ENCODE results near the gene SHISA9.
A peak's percentile ranks its signal among the peaks of the same experiment; 100 is the strongest.

Gene SHISA9

DNA sequence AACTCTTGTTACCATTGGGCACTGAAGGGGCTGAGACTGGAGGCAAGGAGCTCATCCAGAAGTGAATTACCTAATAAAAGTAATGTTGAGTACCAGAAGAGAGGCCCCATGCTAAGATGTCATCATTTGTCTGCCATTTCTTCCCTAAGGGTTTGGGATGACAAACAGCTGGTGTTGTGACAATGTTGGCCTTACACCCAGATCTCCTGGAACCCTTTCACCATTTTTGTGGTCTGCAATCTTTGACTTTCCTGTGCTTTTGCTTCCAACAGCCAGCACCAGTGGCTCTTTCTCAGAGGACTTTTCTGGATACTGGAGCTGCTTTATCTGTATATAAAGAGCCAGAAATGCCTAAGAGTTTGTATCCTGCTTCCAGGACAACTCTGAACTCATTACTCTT lies 84.1 kb downstream of the SHISA9 start:
- H3K36me3 ChIP-seq (ENCODE audit: control insufficient read depth, insufficient read depth, low read length): no peaks in the 10 kb centered on the region
- no peaks in the 10 kb centered on the region for H3K27me3 ChIP-seq (ENCODE audit: control insufficient read depth, insufficient read depth, low read length)
- H3K4me1 ChIP-seq (ENCODE audit: control insufficient read depth, insufficient read depth, low read length): peaks cover 5% of the 10 kb centered on the region; the same call in 1 of the 2 replicates
- no peak overlapping the region for H3K27ac ChIP-seq (ENCODE audit: low read depth, low read length)
- no peaks in the 10 kb centered on the region for H3K9me3 ChIP-seq (ENCODE audit: control insufficient read depth, insufficient read depth, low read length)
- H3K4me3 ChIP-seq (ENCODE audit: low read depth, low read length): no peak overlapping the region
- H3K9ac ChIP-seq (ENCODE audit: low read depth, low read length): no peak overlapping the region

DNA sequence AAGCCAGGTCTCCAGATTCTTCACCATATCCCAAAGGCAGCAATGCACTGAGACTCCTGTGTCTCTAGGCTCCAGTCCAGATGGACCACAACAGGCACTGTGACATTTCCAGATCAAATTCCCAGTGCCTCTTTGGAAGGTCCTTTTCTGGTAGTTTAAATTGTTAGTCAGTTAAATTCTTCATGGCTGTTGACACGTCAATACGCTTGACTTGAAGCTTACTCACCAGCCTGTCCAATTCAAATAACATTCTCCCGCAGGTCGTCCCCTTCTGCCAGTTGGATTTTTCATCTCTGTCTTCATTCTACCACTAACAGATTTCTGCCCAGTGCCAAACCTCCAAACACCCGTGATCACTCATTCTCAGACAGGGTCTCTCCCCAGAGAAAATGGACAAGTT lies 86.7 kb downstream of the SHISA9 start:
- Histone ChIP-seq H3K9me3 (ENCODE audit: control insufficient read depth, insufficient read depth, low read length) (no peaks in the 10 kb centered on the region), H3K27ac (ENCODE audit: low read depth, low read length) (no peak overlapping the region), H3K4me3 (ENCODE audit: low read depth, low read length) (no peak overlapping the region), H3K36me3 (ENCODE audit: control insufficient read depth, insufficient read depth, low read length) (no peaks in the 10 kb centered on the region), H3K4me1 (ENCODE audit: control insufficient read depth, insufficient read depth, low read length) (peaks cover 5% of the 10 kb centered on the region; the same call in 1 of the 2 replicates), H3K9ac (ENCODE audit: low read depth, low read length) (no peak overlapping the region), H3K27me3 (ENCODE audit: control insufficient read depth, insufficient read depth, low read length) (no peaks in the 10 kb centered on the region)

DNA sequence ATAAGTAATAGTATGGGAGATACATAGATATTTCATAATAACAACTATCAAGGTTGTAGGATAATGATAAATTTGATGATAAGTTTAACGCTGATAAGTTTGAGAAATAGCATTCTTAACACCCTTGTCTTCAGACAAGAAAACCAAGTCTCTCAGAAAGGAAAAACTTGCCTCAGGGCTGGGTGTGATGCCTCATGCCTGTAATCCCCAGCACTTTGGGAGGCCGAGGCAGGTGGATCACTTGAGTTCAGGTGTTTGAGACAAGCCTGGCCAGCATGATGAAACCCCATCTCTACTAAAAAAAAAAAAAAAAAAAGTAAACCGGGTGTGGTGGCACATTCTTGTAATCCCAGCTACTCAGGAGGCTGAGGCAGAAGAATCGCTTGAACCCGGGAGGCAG lies 90.7 kb downstream of the SHISA9 start:
- no peaks in the 10 kb centered on the region for H3K27me3 ChIP-seq (ENCODE audit: control insufficient read depth, insufficient read depth, low read length)
- H3K4me3 ChIP-seq (ENCODE audit: low read depth, low read length): no peak overlapping the region
- H3K36me3 ChIP-seq (ENCODE audit: control insufficient read depth, insufficient read depth, low read length): no peaks in the 10 kb centered on the region
- no peak overlapping the region for H3K9ac ChIP-seq (ENCODE audit: low read depth, low read length)
- peaks cover 23% of the 10 kb centered on the region for H3K4me1 ChIP-seq (ENCODE audit: control insufficient read depth, insufficient read depth, low read length)
- H3K9me3 ChIP-seq (ENCODE audit: control insufficient read depth, insufficient read depth, low read length): no peaks in the 10 kb centered on the region
- no peak overlapping the region for H3K27ac ChIP-seq (ENCODE audit: low read depth, low read length)

DNA sequence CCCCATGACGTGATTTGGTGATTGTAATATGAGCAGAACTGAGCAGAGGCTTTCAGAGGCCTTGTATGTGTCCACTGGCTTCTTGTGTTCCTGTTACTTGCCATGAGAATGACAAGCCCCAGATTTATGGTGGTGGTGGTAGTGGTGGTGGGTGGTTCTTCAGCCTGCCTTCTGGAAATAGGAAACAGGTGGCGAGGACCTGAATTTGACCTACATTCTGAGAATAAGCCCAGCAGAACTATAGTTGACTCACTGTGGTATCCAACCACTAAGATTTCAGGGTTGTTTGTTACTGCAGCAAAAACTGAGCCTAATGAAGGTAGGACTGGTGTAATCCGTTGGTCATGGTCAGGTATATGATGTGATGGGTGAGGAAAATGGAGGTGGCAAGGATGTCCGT lies 93.0 kb downstream of the SHISA9 start:
- no peak overlapping the region for H3K9ac ChIP-seq (ENCODE audit: low read depth, low read length)
- no peak overlapping the region for H3K27ac ChIP-seq (ENCODE audit: low read depth, low read length)
- peaks cover 18% of the 10 kb centered on the region for H3K4me1 ChIP-seq (ENCODE audit: control insufficient read depth, insufficient read depth, low read length)
- no peaks in the 10 kb centered on the region for H3K27me3 ChIP-seq (ENCODE audit: control insufficient read depth, insufficient read depth, low read length)
- H3K4me3 ChIP-seq (ENCODE audit: low read depth, low read length): no peak overlapping the region
- H3K9me3 ChIP-seq (ENCODE audit: control insufficient read depth, insufficient read depth, low read length): no peaks in the 10 kb centered on the region
- H3K36me3 ChIP-seq (ENCODE audit: control insufficient read depth, insufficient read depth, low read length): no peaks in the 10 kb centered on the region

DNA sequence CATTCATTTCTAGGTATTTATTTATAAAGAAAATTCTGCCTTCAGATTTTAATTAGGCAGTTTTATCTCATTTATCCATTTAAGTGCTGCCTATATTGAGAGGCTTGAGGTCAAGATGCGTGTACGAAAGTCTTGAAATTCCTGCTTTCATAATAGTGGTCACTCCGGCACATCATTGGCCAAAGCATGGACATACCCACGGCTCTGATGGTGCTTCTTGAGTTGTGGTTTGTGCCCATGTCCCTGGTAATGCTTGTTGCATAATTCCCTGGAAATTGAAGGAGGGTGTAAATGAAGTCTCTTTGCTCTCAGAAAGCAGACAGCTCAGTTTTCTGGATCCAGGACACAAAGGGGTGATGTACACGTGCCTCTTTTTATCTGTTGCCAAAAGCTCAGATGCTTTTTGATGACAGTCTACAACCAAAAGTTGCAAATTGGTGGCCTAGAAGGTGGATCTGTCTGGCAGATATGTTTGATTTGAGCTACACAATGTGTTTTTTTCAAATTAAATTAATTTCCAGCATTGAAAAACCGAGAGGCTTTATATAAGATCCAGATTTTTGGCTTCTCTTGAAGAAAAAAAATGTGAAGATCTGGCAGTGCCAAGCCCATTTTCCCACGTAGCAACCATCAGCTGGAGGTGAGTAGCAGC lies 94.4 kb downstream of the SHISA9 start:
- Histone ChIP-seq H3K9ac (ENCODE audit: low read depth, low read length) (no peak overlapping the region), H3K4me3 (ENCODE audit: low read depth, low read length) (no peak overlapping the region), H3K27me3 (ENCODE audit: control insufficient read depth, insufficient read depth, low read length) (no peaks in the 10 kb centered on the region), H3K36me3 (ENCODE audit: control insufficient read depth, insufficient read depth, low read length) (no peaks in the 10 kb centered on the region), H3K9me3 (ENCODE audit: control insufficient read depth, insufficient read depth, low read length) (no peaks in the 10 kb centered on the region), H3K27ac (ENCODE audit: low read depth, low read length) (no peak overlapping the region), H3K4me1 (ENCODE audit: control insufficient read depth, insufficient read depth, low read length) (peaks cover 18% of the 10 kb centered on the region)

DNA sequence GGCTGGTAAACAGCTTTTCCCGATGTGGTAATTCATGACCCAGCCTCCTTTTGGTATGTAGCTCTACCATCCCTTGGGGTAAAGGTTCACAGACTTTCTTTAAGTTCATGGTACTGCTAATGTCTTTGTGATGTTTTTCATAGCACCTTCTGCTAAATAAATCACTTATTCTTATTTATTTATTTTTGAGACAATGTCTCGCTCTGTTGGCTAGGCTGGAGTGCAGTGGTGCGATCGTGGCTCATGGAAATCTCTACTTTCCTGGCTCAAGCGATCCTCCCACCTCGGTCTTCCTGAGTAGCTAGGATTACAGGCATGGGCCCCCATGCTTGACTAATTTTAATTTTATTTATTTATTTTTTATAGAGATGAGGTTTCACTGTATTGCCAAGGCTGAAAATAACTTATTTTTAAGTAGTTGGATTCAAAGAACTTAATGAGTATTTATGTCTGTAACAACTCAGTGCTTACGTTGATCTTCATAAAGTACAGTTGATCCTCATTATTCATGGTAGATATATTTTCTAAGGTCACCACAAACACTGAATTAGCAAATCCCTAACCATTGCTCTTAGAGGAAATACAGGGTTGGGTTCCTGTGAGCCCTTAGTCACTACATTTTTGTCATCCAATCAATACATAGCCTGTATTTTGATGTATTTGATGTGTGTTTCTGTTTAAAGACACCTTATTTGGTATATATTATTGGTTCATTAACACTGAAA lies 97.1 kb downstream of the SHISA9 start:
- no peak overlapping the region for H3K4me3 ChIP-seq (ENCODE audit: low read depth, low read length)
- H3K36me3 ChIP-seq (ENCODE audit: control insufficient read depth, insufficient read depth, low read length): no peaks in the 10 kb centered on the region
- H3K9me3 ChIP-seq (ENCODE audit: control insufficient read depth, insufficient read depth, low read length): no peaks in the 10 kb centered on the region
- peaks cover 18% of the 10 kb centered on the region for H3K4me1 ChIP-seq (ENCODE audit: control insufficient read depth, insufficient read depth, low read length)
- H3K9ac ChIP-seq (ENCODE audit: low read depth, low read length): no peak overlapping the region
- no peaks in the 10 kb centered on the region for H3K27me3 ChIP-seq (ENCODE audit: control insufficient read depth, insufficient read depth, low read length)
- no peak overlapping the region for H3K27ac ChIP-seq (ENCODE audit: low read depth, low read length)

DNA sequence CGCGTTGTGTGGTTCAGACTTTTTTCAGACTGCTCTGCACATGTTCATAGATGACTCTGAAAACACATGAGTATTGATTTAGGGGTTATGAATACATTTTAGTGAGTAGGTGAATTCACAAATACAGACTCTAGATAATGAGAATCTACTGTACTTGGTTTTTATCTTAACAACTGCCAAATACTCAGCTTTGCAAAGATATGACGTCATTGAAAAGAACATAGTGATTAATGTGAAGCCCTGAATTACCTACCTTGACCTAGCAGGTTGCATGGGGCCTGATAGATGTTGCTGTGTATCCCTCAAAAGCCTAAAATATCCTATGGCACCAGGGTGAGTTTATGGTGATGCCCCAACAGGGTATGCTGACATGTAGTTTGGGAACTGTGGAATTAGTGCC lies 98.0 kb downstream of the SHISA9 start:
- Histone ChIP-seq H3K27me3 (ENCODE audit: control insufficient read depth, insufficient read depth, low read length) (no peaks in the 10 kb centered on the region), H3K9me3 (ENCODE audit: control insufficient read depth, insufficient read depth, low read length) (no peaks in the 10 kb centered on the region), H3K4me3 (ENCODE audit: low read depth, low read length) (no peak overlapping the region), H3K27ac (ENCODE audit: low read depth, low read length) (no peak overlapping the region), H3K9ac (ENCODE audit: low read depth, low read length) (no peak overlapping the region), H3K4me1 (ENCODE audit: control insufficient read depth, insufficient read depth, low read length) (peaks cover 16% of the 10 kb centered on the region), H3K36me3 (ENCODE audit: control insufficient read depth, insufficient read depth, low read length) (no peaks in the 10 kb centered on the region)

DNA sequence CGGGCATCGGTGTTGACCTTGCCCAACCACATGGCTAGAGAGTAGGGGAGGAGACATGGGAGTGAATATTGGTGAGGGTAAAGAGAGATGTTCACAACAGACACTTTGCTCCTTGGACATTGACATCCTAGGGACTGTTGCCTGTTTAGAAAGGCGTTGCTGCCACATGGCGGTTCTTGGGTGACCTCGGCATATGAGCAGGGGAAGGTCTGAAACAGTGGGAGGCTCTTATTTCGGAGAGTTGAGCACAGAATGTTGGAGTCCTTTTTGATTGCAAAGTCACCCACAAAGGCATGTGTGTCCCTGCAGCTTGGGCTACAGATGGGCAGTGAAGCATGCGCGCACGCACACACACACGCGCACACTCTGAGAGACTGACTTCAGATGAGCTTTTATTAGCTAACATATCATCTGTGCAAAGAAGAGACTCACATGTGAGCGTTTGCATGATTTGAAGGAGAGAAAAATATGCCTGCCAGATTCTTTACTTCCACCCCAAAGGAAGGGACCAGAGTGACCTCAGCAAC lies 104.4 kb downstream of the SHISA9 start:
- no peak overlapping the region for H3K27ac ChIP-seq (ENCODE audit: low read depth, low read length)
- no peak overlapping the region for H3K4me3 ChIP-seq (ENCODE audit: low read depth, low read length)
- H3K9me3 ChIP-seq (ENCODE audit: control insufficient read depth, insufficient read depth, low read length): no peaks in the 10 kb centered on the region
- no peaks in the 10 kb centered on the region for H3K27me3 ChIP-seq (ENCODE audit: control insufficient read depth, insufficient read depth, low read length)
- no peaks in the 10 kb centered on the region for H3K36me3 ChIP-seq (ENCODE audit: control insufficient read depth, insufficient read depth, low read length)
- no peaks in the 10 kb centered on the region for H3K4me1 ChIP-seq (ENCODE audit: control insufficient read depth, insufficient read depth, low read length)
- no peak overlapping the region for H3K9ac ChIP-seq (ENCODE audit: low read depth, low read length)

DNA sequence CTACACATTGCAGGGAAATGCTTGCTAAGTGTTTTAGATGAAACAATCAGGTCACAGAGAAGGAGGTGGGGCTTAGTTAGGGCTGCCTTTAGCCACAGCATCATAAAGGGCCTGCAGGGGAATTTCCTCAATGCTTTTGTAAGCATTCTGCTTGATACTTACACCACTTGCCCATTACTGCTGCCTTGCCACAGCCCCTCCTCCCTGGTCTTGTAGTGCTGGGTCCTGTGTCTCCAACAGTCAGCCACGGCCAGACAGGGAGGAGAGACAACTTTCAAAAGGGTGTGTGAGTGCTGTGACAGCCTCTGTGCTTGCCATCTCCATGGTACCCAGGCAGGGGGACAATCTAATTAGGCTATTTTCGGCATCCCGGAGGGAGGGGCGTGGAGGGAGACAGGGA lies 111.2 kb downstream of the SHISA9 start:
- H3K9me3 ChIP-seq (ENCODE audit: control insufficient read depth, insufficient read depth, low read length): no peaks in the 10 kb centered on the region
- no peaks in the 10 kb centered on the region for H3K27me3 ChIP-seq (ENCODE audit: control insufficient read depth, insufficient read depth, low read length)
- no peak overlapping the region for H3K9ac ChIP-seq (ENCODE audit: low read depth, low read length)
- no peak overlapping the region for H3K4me3 ChIP-seq (ENCODE audit: low read depth, low read length)
- peaks cover 29% of the 10 kb centered on the region for H3K4me1 ChIP-seq (ENCODE audit: control insufficient read depth, insufficient read depth, low read length)
- no peak overlapping the region for H3K27ac ChIP-seq (ENCODE audit: low read depth, low read length)
- no peaks in the 10 kb centered on the region for H3K36me3 ChIP-seq (ENCODE audit: control insufficient read depth, insufficient read depth, low read length)

DNA sequence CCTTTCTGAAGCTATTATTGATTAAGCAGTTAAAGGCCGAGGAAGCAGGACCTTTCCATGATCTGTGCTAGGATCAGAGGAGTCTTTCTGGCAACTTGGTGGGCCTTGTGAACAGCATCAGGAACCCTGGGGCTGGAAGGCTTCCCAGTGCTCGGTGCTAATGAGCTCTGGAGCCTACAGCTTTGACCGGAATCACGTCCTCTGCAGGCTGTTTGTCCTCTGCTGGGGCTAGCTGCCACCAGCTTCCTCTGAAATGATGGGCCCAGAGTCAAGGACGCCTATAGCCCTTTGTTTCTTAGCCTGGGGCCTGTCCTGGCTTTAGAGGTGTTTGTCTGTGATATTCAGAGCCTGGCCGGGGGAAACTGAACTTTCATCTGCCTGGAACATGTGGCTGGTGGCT lies 111.6 kb downstream of the SHISA9 start:
- Histone ChIP-seq H3K27me3 (ENCODE audit: control insufficient read depth, insufficient read depth, low read length) (no peaks in the 10 kb centered on the region), H3K4me3 (ENCODE audit: low read depth, low read length) (no peak overlapping the region), H3K27ac (ENCODE audit: low read depth, low read length) (no peak overlapping the region), H3K9ac (ENCODE audit: low read depth, low read length) (no peak overlapping the region), H3K36me3 (ENCODE audit: control insufficient read depth, insufficient read depth, low read length) (no peaks in the 10 kb centered on the region), H3K9me3 (ENCODE audit: control insufficient read depth, insufficient read depth, low read length) (no peaks in the 10 kb centered on the region), H3K4me1 (ENCODE audit: control insufficient read depth, insufficient read depth, low read length) (peaks cover 33% of the 10 kb centered on the region)

DNA sequence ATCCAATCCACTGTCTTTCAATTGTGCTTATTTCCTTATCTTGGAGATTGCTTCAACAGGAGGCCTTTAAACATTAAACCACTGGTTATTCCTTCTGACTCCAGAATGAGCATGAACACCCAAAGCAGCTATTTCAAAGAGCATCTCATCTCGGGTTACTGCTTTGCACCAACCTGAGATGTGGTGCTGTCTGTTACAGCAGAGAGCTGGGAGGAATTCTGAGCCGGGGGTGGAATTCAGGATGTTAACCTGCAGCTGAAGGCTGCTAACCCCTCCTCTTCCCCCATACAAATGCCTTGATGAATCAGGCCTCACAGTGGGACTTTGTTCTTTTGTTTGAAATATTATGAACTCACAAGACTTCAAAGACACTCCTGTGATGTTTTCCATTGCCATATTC lies 113.1 kb downstream of the SHISA9 start:
- Histone ChIP-seq H3K9me3 (ENCODE audit: control insufficient read depth, insufficient read depth, low read length) (no peaks in the 10 kb centered on the region), H3K27me3 (ENCODE audit: control insufficient read depth, insufficient read depth, low read length) (no peaks in the 10 kb centered on the region), H3K27ac (ENCODE audit: low read depth, low read length) (peak overlapping the region; percentile 62), H3K4me1 (ENCODE audit: control insufficient read depth, insufficient read depth, low read length) (peaks cover 40% of the 10 kb centered on the region), H3K4me3 (ENCODE audit: low read depth, low read length) (no peak overlapping the region), H3K36me3 (ENCODE audit: control insufficient read depth, insufficient read depth, low read length) (no peaks in the 10 kb centered on the region), H3K9ac (ENCODE audit: low read depth, low read length) (no peak overlapping the region)

Measured in HUES48 (cell line).